Liver (tissue), 9 donors: ENCODE measurements around the gene SGPP2. TPM values are rescaled to one million over a fixed set of nuclear protein-coding genes. Genes with fewer than 3 reads are reported as not detected.

Source experiments
- DNase-seq: peaks from one replicate; pipeline ENCODE4 v3.0.0-alpha.2; 2017; ENCODE audit warnings: low spot score
- H3K27ac ChIP-seq, 2 donors: one replicate each; pipeline ENCODE4 v1.7.0; 2013; ENCODE audit warnings: inconsistent platforms in 2 of 2, low read length in 2 of 2, control low read depth in 1 of 2, low read depth in 1 of 2, mild to moderate bottlenecking in 1 of 2
- H3K27me3 ChIP-seq, 4 donors: one replicate each; pipeline versions ENCODE4 v1.6.1 to v1.7.0; 2013; ENCODE audit warnings: low read length in 3 of 4, inconsistent platforms in 1 of 4, mild to moderate bottlenecking in 1 of 4, moderate library complexity in 1 of 4; ENCODE audit not compliant: control insufficient read depth in 4 of 4, insufficient read depth in 4 of 4
- H3K36me3 ChIP-seq, 4 donors: one replicate each; pipeline versions ENCODE4 v1.6.1 to v1.7.0; 2013; ENCODE audit warnings: low read length in 3 of 4, mild to moderate bottlenecking in 3 of 4, low read depth in 1 of 4, moderate library complexity in 1 of 4; ENCODE audit not compliant: control insufficient read depth in 4 of 4, insufficient read depth in 3 of 4
- H3K4me1 ChIP-seq, 4 donors: one replicate each; pipeline versions ENCODE4 v1.6.1 to v1.7.0; 2013; ENCODE audit warnings: low read length in 3 of 4, mild to moderate bottlenecking in 3 of 4, moderate library complexity in 1 of 4; ENCODE audit not compliant: control insufficient read depth in 4 of 4, insufficient read depth in 4 of 4
- H3K4me3 ChIP-seq, 3 donors: one replicate each; pipeline versions ENCODE4 v1.6.1 to v1.7.0; 2013; ENCODE audit warnings: low read length in 3 of 3, control low read depth in 1 of 3, low read depth in 1 of 3, mild to moderate bottlenecking in 1 of 3
- H3K9ac ChIP-seq, 2 donors: one replicate each; pipeline ENCODE4 v1.7.0; 2013; ENCODE audit warnings: low read length in 2 of 2, mild to moderate bottlenecking in 2 of 2, moderate library complexity in 2 of 2, control low read depth in 1 of 2, low read depth in 1 of 2
- H3K9me3 ChIP-seq, 4 donors: one replicate each; pipeline versions ENCODE4 v1.6.1 to v1.7.0; 2013; ENCODE audit warnings: low read length in 3 of 4; ENCODE audit not compliant: control insufficient read depth in 4 of 4
- ATF3 ChIP-seq: IDR thresholded peaks from 2 replicates; pipeline ENCODE4 v1.6.1; 2016; ENCODE audit warnings: antibody characterized with exemption
- CTCF ChIP-seq: fragments of 150-350 bp; IDR thresholded peaks from 2 replicates; pipeline ENCODE4 v1.5.1; 2017; ENCODE audit warnings: improper control_type of control experiment, low read depth, low read length; ENCODE audit not compliant: missing input control
- EGR1 ChIP-seq, 2 donors: IDR thresholded peaks; 2 replicates each; pipeline ENCODE4 v1.6.1; 2016 to 2018; ENCODE audit warnings: antibody characterized with exemption in 2 of 2, low read depth in 2 of 2
- FOXA1 ChIP-seq: IDR thresholded peaks from 2 replicates; pipeline ENCODE4 v1.6.1; 2016; ENCODE audit warnings: antibody characterized with exemption
- FOXA2 ChIP-seq: IDR thresholded peaks from 2 replicates; pipeline ENCODE4 v1.6.1; 2016; ENCODE audit warnings: antibody characterized with exemption
- GABPA ChIP-seq, 2 donors: IDR thresholded peaks in 1 of 2; conservative IDR thresholded peaks in 1 of 2; 2 replicates each; pipeline ENCODE4 v1.6.1; 2016; ENCODE audit warnings: antibody characterized with exemption in 2 of 2, mild to moderate bottlenecking in 1 of 2, moderate library complexity in 1 of 2
- HNF4A ChIP-seq, 2 donors: conservative IDR thresholded peaks; 2 replicates each; pipeline ENCODE4 v1.6.1; 2016; ENCODE audit warnings: antibody characterized with exemption in 2 of 2, mild to moderate bottlenecking in 2 of 2
- HNF4G ChIP-seq: IDR thresholded peaks from 2 replicates; pipeline ENCODE4 v1.6.1; 2016; ENCODE audit warnings: antibody characterized with exemption
- JUND ChIP-seq, 2 donors: IDR thresholded peaks; 2 replicates each; pipeline ENCODE4 v1.6.1; 2016; ENCODE audit warnings: antibody characterized with exemption in 2 of 2
- MAX ChIP-seq: IDR thresholded peaks from 2 replicates; pipeline ENCODE4 v1.6.1; 2016; ENCODE audit warnings: antibody characterized with exemption
- NR2F2 ChIP-seq: IDR thresholded peaks from 2 replicates; pipeline ENCODE4 v1.6.1; 2016; ENCODE audit warnings: antibody characterized with exemption
- RAD21 ChIP-seq, 2 donors: IDR thresholded peaks; 2 replicates each; pipeline ENCODE4 v1.6.1; 2016; ENCODE audit warnings: antibody characterized with exemption in 2 of 2, mild to moderate bottlenecking in 2 of 2
- REST ChIP-seq: IDR thresholded peaks from 2 replicates; pipeline ENCODE4 v1.6.1; 2016; ENCODE audit warnings: antibody characterized with exemption, mild to moderate bottlenecking
- RXRA ChIP-seq, 2 donors: IDR thresholded peaks; 2 replicates each; pipeline ENCODE4 v1.6.1; 2017 to 2018; ENCODE audit warnings: antibody characterized with exemption in 2 of 2, mild to moderate bottlenecking in 1 of 2
- SP1 ChIP-seq: IDR thresholded peaks from 2 replicates; pipeline ENCODE4 v1.6.1; 2018; ENCODE audit warnings: antibody characterized with exemption, mild to moderate bottlenecking
- TAF1 ChIP-seq: conservative IDR thresholded peaks from 2 replicates; pipeline ENCODE4 v1.6.1; 2016; ENCODE audit warnings: antibody characterized with exemption, mild to moderate bottlenecking
- YY1 ChIP-seq: IDR thresholded peaks from 2 replicates; pipeline ENCODE4 v1.6.1; 2016; ENCODE audit warnings: antibody characterized with exemption, mild to moderate bottlenecking
- ZBTB33 ChIP-seq: IDR thresholded peaks from 2 replicates; pipeline ENCODE4 v1.6.1; 2016; ENCODE audit warnings: antibody characterized with exemption
- WGBS: extraction: QIAGEN DNeasy Blood & Tissue Kit; methylation state at CpG from one replicate; pipeline ENCODE4 v1.1.7; 2013; 5-methylcytosine and 5-hydroxymethylcytosine counted together
- polyA plus RNA-seq, 2 donors: library from polyadenylated mRNA; stranded (reverse) in 1 of 2; unstranded in 1 of 2; fragments of 200-250 nt in 1 of 2; fragments of >200 nt in 1 of 2; fragmentation: Nextera tagmentation in 1 of 2; extraction: Ambion mirVana in 1 of 2; gene quantifications; one replicate each; pipeline versions ENCODE4 v1.2.1 to v1.2.3, GENCODE V29; 2013 to 2015
- total RNA-seq, 2 donors: library from RNA; depleted of rRNA; stranded (reverse); fragments of >200 nt; gene quantifications; one replicate each; pipeline ENCODE4 v1.2.3, GENCODE V29; 2014
- donor health status: healthy.
- donor health status: healthy.
- donor health status: healthy.
- donor health status: healthy.
- donor health status: healthy.

SGPP2 gene
- total and polyA plus RNA-seq, 4 donors = 0.16 to 0.33 (median 0.31) TPM; not detected in 1

GRCh38 chr2:222477962-222478608, 53.7 kb downstream of the SGPP2 start:
- Histone ChIP-seq H3K36me3 (no peaks in the 10 kb centered on the region), H3K4me3 (no peak overlapping the region), H3K9me3 (no peaks in the 10 kb centered on the region), H3K4me1 (no peaks in the 10 kb centered on the region), H3K9ac (no peak overlapping the region), H3K27me3 (peaks cover 0 to 2% (median 0%) of the 10 kb centered on the region in 4 donors), H3K27ac (no peak overlapping the region)
- TF ChIP-seq HNF4A (conservative IDR thresholded peaks at IDR 0.05) (no peak), ATF3 (no peak), SP1 (no peak), MAX (no peak), REST (no peak), ZBTB33 (no peak), YY1 (no peak), JUND (IDR thresholded peaks at IDR 0.05) (no peak), CTCF (no peak), HNF4G (no peak), NR2F2 (no peak), RXRA (IDR thresholded peaks at IDR 0.05) (no peak), FOXA1 (no peak), EGR1 (IDR thresholded peaks at IDR 0.05; ENCODE audit: low read depth in 2 of 2) (no peak), FOXA2 (no peak), TAF1 (no peak), GABPA (IDR thresholded peaks at IDR 0.05 in 1 of 2, conservative IDR thresholded peaks at IDR 0.05 in 1 of 2) (no peak), RAD21 (IDR thresholded peaks at IDR 0.05) (no peak)
- DNase-seq = no peak
- 51% methylated on average over 14 of the region's 14 CpGs for WGBS
